Amniotic stem cell (primary cell): ENCODE results near the gene LOXHD1.

Source experiments
- DNase-seq: peaks from one replicate; lab custom pipeline; 2025; lab: John Stamatoyannopoulos, UW

Gene LOXHD1

DNA sequence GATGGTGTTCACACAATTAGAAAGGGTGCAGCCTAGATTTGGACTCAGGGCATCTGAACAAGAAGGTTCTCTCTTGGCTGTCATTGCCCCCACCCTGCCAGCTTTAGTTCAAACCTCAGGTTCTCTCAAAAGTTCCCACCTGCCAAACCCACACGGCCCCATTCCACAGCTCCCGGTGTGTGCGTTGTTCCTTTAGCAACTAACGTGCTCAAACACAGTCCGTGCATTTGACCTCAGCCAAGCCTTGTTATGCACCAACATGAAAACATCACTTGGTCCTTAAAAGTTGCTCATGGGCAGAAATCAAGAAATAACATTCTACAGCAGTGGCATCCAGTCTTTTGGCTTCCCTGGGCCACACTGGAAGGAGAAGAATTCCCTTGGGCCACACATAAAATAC lies 32.0 kb downstream of the LOXHD1 start:
- DNase-seq, result no peak

- DNase-seq, result no peak
These were observed 32.9 kb downstream of the LOXHD1 start for GRCh38 chr18:46624127-46624526.

DNA sequence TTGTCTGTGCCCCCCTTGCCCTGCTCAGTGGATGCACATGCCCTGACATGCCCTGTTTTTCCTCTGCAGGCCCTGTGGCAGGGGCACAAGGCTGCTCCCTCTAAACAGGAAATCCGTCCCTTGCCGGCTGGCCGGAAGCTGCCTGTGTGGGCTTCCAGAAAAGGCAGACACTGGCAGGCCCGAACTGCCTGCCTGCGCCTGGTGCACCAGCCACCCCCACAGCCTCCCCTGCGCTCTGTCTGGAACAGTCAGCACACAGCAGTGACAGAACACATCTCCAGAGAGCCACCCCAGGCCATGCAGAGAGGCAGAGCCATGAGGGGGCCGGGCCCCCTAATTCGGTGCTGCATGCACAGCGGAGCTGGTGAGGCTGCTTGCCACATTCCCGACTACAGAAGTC lies 33.5 kb downstream of the LOXHD1 start:
- DNase-seq, result no peak

DNA sequence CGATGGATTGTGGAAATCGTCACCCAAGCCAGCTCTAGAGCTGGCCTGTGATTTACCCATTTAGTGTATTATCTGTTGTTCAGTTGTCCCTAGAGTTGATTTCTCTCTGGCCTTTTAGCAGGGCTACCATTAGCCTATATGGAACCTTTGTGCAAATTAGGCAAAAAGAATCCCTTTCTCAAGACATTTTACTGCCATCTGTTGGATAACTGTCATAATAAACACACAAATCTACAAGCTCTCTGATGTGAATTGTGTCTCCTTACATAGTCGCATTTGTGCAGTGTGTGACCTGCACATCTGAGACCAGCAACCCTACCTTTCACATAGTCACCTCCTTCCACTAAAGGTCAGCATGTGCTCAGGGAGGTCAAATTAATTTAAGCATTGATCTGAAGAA lies 34.0 kb downstream of the LOXHD1 start:
- DNase-seq, result no peak

DNA sequence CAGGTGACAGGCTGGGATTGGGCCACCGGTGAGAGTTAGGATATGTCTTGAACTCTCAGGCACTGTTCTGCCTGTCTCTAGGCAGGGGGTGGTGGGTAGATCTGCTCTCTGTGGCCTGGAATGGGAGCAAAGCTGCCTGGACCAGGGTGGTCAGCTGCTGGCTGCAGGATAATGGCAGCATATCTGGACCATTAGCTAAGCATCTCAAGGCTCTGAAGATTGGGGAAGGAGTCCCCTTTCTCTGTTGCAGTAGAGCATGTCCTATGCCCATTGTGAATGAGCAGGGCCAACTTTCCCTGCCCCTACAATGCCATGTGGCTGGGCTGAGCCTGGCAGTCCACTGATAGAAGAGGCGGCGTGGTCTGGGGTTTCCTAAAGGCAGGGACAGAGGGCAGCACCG lies 34.6 kb downstream of the LOXHD1 start:
- DNase-seq, result no peak

- DNase-seq, result no peak
These were observed 35.1 kb downstream of the LOXHD1 start for GRCh38 chr18:46621871-46622270.

DNA sequence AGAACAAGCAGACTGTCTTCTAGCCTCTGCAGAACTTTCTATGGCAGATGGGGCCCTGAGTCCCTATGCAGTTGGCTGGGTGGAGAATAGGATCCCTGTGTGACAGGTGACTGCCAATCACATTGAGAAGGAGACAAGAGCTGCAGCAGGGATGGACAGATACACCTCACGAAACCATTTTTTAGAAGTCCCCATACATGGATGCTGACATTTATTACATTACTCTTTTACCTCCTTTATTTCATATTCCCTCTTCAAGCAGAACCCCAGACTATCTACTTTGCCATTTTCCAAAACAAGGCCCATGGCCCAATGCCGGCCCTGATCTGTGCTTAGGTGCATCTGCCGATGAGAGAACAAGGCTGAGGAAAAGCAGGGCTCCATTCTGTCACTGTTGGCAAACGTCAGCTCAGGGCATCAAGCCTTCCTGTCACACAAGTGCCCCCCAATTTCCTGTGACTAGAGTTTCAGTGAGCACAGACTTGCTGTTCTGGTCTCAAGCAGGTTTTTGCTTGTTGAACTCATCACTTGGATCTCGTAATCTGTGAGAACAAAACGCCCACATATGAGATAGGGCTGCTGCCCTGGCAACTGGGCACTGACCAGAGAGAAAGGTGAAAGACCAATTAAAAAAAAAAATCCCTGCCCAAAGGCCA lies 35.8 kb downstream of the LOXHD1 start:
- DNase-seq, result no peak

DNA sequence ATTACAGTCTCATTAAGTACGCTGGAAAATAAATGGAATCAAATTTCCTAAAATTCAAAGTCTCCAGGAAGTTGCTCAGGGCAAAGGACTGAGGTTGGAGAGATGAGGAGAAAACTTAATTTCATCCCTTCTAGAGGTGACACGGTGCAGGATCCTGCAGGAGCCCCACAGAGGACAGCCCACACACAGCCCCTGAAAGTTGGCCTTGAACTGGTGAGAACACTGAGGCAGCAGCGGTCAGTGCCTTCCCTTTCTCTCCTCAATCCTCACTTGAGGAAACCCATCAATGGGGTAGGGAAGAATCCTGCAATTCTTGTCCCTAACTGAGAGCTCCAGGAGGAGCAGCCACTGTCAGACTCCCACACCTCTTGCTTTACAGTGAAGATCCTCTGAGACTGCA lies 37.5 kb downstream of the LOXHD1 start:
- DNase-seq, result no peak

GRCh38 chr18:46615720-46616119 lies 41.3 kb downstream of the LOXHD1 start:
- no peak for DNase-seq

GRCh38 chr18:46609048-46609447 lies 48.0 kb downstream of the LOXHD1 start:
- no peak for DNase-seq

- DNase-seq, result no peak
These were observed 49.1 kb downstream of the LOXHD1 start for GRCh38 chr18:46607926-46608325.

GRCh38 chr18:46601141-46601805 lies 55.7 kb downstream of the LOXHD1 start:
- no peak for DNase-seq

DNA sequence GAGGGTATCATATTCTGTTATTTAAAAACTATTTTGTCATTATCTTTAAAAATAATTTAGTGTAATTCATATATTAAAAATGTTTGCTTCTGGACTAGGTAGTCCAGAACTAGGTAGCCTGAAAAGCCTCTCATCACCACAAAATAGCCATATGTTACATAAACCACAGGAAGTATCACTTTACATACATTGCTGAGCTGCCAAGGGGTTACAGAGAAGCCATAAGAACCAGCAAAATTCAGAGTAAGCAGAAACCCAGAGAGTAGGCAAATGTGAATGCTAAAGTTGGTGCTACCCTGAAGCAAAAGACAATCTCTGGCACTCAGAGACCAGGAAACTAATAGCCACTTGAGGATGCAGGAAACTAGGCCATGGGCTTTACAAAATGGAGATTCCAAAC lies 60.9 kb downstream of the LOXHD1 start:
- DNase-seq, result no peak

DNA sequence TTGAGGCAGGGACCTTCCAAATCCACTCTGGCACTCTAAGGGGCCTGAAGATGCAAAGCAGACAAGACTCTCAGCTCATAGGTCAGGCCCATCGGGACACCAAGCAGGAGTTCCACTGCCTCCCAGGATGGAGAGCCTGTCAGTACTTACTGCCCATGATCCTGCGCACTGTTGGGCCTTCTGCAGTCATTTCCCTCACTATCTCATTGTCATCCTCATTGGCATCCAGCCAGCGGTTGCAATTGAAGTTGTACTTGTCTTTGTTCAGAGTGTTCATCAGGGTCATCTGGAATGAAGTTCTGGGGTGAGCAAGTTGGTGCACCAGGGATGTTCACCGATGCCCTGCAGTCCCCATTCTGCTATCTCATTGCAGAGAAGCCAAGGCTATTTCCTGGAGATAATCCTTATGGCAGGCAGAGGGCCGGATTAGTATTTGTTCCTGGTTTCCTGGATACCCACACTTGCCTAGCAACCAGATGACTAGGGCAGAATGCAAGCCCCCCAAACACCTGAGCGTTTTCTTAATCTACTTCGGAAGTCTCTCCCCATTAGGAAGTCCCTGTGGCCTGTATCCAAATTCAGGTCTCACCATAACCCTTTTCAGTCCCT lies 65.1 kb downstream of the LOXHD1 start:
- no peak for DNase-seq

- DNase-seq, result no peak
These were observed 66.9 kb downstream of the LOXHD1 start for GRCh38 chr18:46590103-46590502.

DNA sequence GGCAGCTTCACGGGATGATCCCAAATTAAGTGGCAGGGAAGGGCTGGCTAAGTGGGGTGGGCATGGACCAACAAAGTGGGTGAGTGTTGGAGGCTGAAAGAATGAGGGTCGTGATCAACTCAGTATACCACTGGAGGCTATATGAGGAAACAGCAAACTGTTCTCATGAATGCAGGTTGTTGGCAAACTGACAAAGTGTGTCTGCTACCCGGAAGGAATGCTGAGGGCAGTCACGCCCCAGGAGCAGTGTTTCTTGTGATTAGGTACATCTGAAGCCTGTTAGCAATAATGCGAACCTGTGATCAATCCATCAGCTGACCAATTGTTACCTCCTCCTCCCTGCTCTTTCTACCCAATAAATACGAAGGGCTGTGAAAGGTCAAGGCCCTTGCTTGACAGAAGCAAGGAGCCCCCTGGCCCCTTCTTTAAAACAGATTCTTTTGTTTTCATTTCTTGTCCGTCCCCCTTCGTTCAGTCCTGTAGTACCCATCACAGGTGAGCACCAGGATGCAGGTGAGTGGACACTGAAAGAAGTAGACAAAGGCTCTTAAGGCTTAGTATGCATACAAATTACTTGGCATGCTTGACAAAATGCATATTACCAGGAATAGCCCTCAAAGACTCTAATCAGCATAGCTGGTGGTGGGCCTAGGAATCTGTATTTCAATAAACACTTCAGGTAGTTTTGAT lies 67.9 kb downstream of the LOXHD1 start:
- DNase-seq, result no peak

- no peak for DNase-seq
These were observed 69.4 kb downstream of the LOXHD1 start for GRCh38 chr18:46587600-46587999.

DNA sequence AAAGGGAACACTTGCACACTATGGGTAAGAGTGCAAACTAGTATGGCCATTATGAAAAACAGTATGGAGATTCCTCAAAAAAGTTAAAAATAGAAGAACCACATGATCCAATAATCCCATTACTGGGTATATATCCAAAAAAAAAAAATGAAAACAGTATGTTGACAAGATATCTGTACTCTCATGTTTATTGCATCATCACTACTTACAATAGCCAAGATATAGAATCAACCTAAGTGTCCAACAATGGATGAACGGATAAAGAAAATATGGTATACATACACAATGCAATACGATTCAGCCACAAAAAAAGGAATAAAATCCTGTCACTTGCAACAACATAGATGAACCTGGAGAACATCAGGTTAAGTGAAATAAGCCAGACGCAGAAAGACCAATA lies 73.3 kb downstream of the LOXHD1 start:
- no peak for DNase-seq

DNA sequence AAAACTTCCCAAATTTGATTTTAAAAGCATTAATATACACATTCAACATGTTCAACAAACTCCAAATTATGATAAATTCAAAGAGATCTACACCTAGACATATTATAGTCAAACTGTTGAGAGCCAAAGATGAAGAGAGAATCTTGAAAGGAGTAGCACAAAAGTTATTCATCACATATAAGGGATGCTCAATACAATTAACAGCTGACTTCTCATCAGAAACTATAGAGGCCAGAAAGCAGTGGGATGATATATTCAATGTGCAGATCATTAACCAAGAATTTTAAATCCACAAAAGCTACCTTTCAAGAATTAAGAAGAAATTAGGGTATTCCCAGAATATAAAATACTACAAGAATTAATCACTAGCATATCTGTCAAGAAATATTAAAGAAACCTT lies 75.4 kb downstream of the LOXHD1 start:
- DNase-seq, result no peak

DNA sequence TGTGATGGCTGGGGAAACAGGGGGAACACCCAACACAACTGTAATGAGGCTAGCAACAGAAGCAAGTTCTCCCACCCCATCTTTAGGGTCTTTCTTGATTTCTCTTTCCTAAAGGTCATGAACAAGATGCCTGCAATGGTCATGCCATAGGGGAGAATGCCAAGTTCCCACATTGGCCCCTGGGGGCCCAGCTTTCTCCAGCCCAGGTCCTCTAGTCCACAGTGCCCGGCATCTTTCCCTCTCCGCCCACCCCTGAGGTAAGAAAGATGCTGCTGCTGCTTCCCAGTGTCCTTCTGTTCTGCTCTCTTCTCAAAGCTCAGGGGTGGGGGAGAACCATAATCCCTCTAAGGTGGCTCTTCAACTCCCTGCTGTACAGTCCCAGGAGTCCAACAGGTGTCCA lies 78.0 kb downstream of the LOXHD1 start:
- no peak for DNase-seq

GRCh38 chr18:46577546-46577945 lies 79.5 kb downstream of the LOXHD1 start:
- DNase-seq, result no peak

DNA sequence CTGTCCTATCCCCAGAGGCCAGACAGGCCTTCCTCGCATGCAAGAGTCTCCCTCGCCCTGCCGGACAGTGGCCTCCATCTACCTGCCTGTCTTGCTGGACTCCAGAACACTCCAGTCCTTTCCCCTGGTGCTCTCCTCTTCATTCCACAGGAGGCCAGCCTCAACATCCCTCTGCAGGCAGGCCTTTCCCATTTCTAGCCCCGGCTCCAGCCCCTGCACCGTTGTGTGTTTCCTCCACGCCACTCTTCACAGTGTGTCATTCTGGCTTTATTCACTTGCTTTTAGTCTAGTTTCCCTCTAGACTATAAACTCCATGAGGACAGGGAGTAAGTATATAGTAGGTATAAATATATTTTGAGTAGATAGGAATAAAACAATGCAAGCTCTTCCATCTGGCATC lies 81.2 kb downstream of the LOXHD1 start:
- DNase-seq, result no peak

- no peak for DNase-seq
These were observed 82.3 kb downstream of the LOXHD1 start for GRCh38 chr18:46574743-46575115.
